Renal pelvis (tissue), 12 donors: Measurements from ENCODE around the gene CLCN6. TPM values are rescaled to one million over a fixed set of nuclear protein-coding genes. Genes with fewer than 3 reads are reported as not detected.

ENCODE experiments used
- DNase-seq: peaks from one replicate; pipeline ENCODE4 v3.0.0-alpha.2; 2013
- long read RNA-seq, 16 experiments: transcript quantifications; one replicate each; lab custom pipeline, GENCODE V29; 2026
- polyA plus RNA-seq, 3 donors: library from polyadenylated mRNA; unstranded; fragments of 120-200 nt; gene quantifications; one replicate each; pipeline ENCODE4 v1.2.1, GENCODE V29; 2013; ENCODE audit not compliant: insufficient read length in 3 of 3

The CLCN6 gene, protein sequence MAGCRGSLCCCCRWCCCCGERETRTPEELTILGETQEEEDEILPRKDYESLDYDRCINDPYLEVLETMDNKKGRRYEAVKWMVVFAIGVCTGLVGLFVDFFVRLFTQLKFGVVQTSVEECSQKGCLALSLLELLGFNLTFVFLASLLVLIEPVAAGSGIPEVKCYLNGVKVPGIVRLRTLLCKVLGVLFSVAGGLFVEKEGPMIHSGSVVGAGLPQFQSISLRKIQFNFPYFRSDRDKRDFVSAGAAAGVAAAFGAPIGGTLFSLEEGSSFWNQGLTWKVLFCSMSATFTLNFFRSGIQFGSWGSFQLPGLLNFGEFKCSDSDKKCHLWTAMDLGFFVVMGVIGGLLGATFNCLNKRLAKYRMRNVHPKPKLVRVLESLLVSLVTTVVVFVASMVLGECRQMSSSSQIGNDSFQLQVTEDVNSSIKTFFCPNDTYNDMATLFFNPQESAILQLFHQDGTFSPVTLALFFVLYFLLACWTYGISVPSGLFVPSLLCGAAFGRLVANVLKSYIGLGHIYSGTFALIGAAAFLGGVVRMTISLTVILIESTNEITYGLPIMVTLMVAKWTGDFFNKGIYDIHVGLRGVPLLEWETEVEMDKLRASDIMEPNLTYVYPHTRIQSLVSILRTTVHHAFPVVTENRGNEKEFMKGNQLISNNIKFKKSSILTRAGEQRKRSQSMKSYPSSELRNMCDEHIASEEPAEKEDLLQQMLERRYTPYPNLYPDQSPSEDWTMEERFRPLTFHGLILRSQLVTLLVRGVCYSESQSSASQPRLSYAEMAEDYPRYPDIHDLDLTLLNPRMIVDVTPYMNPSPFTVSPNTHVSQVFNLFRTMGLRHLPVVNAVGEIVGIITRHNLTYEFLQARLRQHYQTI
- polyA plus RNA-seq, result 10 to 100 TPM; 16.9 to 29.8 (median 24.0) TPM
- long read RNA-seq, donor 1, full-length matches to known transcripts, result 1 of 1 reads
- long read RNA-seq, donor 1, partial matches to known transcripts, result 0 of 1 reads
- long read RNA-seq, donor 1, other reads (novel, unspliced or antisense), result 0 of 1 reads
- long read RNA-seq, donor 2, result 0 reads
- long read RNA-seq, donor 3, result 0 reads
- long read RNA-seq, donor 4, full-length matches to known transcripts, result 1 of 20 reads
- long read RNA-seq, donor 4, partial matches to known transcripts, result 19 of 20 reads
- long read RNA-seq, donor 4, other reads (novel, unspliced or antisense), result 0 of 20 reads
- long read RNA-seq, donor 5, result 0 reads
- long read RNA-seq, donor 6, partial matches to known transcripts, result 5 of 5 reads
- long read RNA-seq, donor 6, other reads (novel, unspliced or antisense), result 0 of 5 reads
- long read RNA-seq, donor 7, full-length matches to known transcripts, result 2 of 25 reads
- long read RNA-seq, donor 7, partial matches to known transcripts, result 23 of 25 reads
- long read RNA-seq, donor 7, other reads (novel, unspliced or antisense), result 0 of 25 reads
- long read RNA-seq, donor 8, result 0 reads
- long read RNA-seq, donor 9, result 0 reads
- long read RNA-seq, donor 10, full-length matches to known transcripts, result 2 of 8 reads
- long read RNA-seq, donor 10, partial matches to known transcripts, result 6 of 8 reads
- long read RNA-seq, donor 10, other reads (novel, unspliced or antisense), result 0 of 8 reads
- long read RNA-seq, donor 11, full-length matches to known transcripts, result 2 of 2 reads
- long read RNA-seq, donor 11, partial matches to known transcripts, result 0 of 2 reads
- long read RNA-seq, donor 11, other reads (novel, unspliced or antisense), result 0 of 2 reads
- long read RNA-seq, donor 12, full-length matches to known transcripts, result 1 of 1 reads
- long read RNA-seq, donor 12, partial matches to known transcripts, result 0 of 1 reads
- long read RNA-seq, donor 12, other reads (novel, unspliced or antisense), result 0 of 1 reads
- long read RNA-seq, donor 13, partial matches to known transcripts, result 18 of 18 reads
- long read RNA-seq, donor 13, other reads (novel, unspliced or antisense), result 0 of 18 reads
- long read RNA-seq, donor 14, result 0 reads
- long read RNA-seq, donor 15, full-length matches to known transcripts, result 2 of 98 reads
- long read RNA-seq, donor 15, partial matches to known transcripts, result 96 of 98 reads
- long read RNA-seq, donor 15, other reads (novel, unspliced or antisense), result 0 of 98 reads
- long read RNA-seq, donor 16, full-length matches to known transcripts, result 1 of 10 reads
- long read RNA-seq, donor 16, partial matches to known transcripts, result 9 of 10 reads
- long read RNA-seq, donor 16, other reads (novel, unspliced or antisense), result 0 of 10 reads

DNA sequence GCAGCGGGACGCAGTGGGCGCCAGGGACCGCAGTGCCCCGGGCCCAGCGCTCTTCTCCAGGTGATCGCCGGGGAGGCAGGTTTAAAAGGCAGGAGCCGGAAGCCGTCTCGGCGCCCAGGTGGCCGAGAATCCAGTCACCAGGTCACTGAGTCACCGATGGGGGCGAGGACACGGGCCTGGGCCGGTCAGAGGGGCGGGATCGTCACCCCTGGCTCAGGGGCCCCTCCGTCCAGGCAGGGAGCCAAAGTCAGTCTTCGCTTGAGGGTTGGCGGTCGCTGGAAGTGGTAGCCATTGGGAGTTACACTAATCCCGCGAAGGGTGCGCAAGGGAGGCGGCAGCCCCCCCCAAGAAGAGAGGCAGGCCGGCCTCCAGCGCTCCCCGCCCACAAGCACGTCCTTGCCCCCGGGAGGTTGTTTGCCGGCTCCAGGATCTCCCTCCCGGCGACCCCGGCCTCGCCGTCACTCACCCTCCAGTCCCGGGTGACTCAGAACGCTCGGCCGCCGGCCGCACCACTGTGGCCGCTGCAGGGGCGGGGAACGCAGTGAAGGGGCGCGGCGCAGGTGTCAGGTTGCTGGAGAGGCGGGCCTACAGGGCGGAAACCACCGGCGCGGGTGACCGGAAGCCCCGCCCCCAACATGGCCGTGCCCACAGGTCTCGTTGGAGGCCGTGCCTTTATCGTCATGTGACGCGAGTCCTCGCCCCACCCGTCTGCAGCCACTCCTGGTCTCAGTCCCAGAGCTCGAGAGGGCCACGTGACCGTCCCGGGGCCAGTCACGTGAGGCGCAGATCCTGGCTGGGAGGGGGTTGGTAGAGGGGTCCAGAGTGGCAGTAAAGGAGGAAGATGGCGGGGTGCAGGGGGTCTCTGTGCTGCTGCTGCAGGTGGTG lies at the start of gene CLCN6, which contains the start of gene MTHFR:
CLCN6 (plus strand) TSS at position 770 of the 885 bp plus-strand sequence; CDS start at position 842, 72 bp downstream.
MTHFR (minus strand) TSS at position 543 of the 885 bp plus-strand sequence. CDS start 2,848 bp downstream, outside the sequence.
- peak; percentile 99 for DNase-seq

DNA sequence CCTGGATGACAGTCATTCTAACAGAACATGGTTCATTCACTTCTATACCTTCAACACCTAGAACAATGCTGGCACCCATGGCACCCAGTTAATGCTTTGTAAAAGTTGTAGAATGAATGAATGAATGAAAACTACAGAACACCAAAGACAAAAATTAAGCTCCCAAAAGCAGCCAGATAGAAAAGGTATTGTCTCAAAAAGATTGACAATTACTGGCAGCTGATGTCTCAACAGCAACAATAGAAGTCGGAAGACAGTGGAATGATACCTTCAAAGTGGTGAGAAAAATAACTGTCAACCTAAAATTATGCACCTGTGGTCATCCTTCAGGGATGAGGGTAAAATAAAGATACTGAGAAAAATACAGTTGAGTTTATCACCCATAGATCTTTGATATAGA lies 48.9 kb upstream of the CLCN6 start:
- DNase-seq, result no peak

- no peak for DNase-seq
These were observed 46.2 kb upstream of the CLCN6 start for GRCh38 chr1:11759791-11760190.

DNA sequence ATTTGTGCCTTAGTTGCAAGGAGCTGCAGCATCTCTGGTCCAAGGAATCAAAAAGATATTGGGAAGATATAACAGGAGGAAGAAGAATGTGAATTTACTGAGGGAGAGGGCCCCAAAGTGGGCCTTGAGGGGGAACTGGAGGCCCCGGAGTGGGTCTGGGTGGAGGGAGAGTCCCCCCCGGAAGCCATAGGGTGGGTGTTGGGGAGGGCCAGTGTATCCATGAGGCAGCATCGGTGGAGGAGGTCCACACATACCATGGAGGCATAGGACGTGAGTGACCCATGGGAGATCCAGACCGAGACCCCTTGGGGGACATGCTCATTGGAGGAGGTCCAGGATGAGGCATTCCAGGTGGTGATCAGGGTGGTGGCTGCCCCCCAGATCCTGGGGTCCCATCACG lies 44.7 kb upstream of the CLCN6 start:
- no peak for DNase-seq

DNA sequence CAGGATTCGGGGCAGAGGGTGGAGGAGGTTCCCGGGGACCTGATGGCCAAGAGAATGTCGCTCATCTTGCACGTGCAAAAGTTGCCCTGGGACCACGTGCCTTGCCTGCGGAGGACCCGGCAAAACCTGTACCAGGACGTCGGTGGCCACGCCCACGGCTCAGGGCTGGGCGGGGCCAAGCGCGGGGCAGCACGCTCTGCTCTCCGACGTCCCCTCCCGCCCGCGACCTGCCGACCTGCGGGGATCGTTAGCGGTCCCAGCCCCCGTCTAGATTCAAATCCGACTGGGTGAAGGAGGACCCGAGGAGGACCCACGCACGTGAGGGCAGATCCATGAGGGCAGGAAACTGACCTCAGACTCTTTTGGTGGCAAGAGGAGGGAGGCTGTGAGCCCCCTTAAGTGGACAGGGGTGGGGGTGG lies 44.0 kb upstream of the CLCN6 start, which contains the start of gene C1orf167:
C1orf167 (plus strand) TSS at position 206 of the 419 bp plus-strand sequence. CDS start 2,208 bp downstream, outside the sequence.
- no peak for DNase-seq

- no peak for DNase-seq
These were observed 41.9 kb upstream of the CLCN6 start for GRCh38 chr1:11764115-11764514.

DNA sequence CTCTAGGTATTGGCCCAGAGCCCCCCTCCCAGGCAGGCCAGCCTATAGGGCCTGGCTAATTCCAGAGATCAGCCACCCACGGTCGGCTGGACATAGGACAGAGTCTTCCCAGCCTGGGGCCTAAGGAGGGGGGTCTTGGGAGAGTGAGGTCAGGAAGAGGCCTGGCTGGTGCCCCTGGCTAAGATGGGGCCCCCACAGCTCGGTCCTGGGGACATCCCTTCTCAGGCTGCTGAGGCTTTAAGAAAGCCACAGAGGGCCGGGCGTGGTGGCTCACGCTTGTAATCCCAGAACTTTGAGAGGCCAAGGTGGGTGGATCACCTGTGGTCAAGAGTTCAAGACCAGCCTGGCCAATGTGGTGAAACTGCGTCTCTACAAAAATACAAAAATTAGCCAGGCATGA lies 41.5 kb upstream of the CLCN6 start:
- DNase-seq, result no peak

GRCh38 chr1:11765661-11766428 lies 40.1 kb upstream of the CLCN6 start:
- DNase-seq, result no peak

DNA sequence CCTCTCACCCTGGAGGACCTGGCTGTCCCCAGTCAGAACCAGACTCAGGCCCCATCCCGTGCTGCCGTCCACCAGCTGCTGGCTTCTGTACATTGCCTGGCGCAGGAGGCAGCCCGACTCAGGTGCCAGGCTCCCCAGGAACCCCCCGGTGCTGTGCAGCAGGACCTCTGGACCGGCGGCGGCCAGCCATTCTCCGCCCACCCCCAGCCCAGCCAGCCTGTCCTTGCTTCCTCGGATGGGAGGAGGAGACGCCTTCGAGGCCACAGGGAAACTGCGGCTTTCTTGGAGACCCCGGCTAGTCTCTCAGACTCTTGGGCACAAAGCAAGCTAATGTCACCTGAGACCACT lies 39.6 kb upstream of the CLCN6 start:
- no peak for DNase-seq

- no peak for DNase-seq
These were observed 37.9 kb upstream of the CLCN6 start for GRCh38 chr1:11767922-11768704.

- DNase-seq, result no peak
These were observed 37.2 kb upstream of the CLCN6 start for GRCh38 chr1:11768821-11769220.

GRCh38 chr1:11769274-11769673 lies 36.7 kb upstream of the CLCN6 start:
- DNase-seq, result no peak

DNA sequence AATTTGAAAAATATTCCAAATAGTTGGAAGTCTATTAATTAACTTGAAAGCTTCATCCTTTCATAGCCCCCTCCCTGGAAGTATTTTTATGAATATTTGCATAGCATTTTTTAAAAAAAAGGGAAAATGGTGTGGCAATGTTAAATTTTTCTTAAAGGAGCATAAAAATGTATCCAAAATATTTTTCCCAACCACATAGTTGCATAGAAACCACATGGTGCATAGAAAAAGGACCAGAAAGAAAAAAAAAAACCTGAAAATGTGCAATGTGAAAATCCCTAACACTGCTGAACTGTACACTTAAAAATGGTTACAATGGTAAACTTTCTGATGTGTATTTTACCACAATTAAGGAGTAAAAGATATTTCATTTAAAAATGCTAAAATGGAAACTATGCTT lies 36.0 kb upstream of the CLCN6 start:
- DNase-seq, result no peak

GRCh38 chr1:11771481-11772043 lies 34.4 kb upstream of the CLCN6 start:
- DNase-seq, result no peak

DNA sequence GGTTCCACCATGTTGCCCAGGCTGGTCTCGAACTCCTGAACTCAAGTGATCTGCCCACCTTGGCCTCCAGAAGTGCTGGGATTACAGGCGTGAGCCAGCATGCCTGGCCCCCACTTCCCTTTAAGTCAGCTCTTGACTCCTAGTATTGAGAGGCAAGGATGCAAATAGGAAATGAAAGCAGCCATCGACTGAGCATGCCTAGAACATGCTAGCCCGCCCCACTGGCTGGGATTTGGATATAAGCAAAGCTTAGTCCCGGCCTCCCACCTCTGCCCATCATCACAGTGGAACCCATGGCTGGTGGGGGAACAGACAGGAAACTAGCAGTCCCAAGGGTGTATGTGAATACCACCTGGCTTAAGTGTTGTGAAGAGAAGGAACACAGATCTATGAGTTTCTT lies 33.5 kb upstream of the CLCN6 start:
- DNase-seq, result no peak

DNA sequence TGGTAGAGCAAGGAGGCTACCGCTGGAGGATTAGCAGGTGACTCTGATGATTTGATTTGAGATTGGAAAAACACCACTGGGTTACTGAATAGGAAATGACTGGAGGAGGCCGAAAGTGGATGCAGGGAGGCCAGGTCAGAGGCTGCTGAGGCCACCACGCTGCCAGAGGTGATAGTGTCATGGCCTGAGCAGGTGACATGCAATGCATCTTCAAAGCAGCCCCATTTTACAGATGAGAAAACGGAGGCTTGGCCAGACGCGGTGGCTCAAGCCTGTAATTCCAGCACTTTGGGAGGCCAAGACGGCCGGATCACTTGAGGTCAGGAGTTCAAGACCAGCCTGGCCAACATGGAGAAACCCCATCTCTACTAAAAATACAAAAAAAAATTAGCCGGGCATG lies 31.2 kb upstream of the CLCN6 start:
- no peak for DNase-seq
